ENCODE data around the gene EIF2B2.

EIF2B2 gene

DNA sequence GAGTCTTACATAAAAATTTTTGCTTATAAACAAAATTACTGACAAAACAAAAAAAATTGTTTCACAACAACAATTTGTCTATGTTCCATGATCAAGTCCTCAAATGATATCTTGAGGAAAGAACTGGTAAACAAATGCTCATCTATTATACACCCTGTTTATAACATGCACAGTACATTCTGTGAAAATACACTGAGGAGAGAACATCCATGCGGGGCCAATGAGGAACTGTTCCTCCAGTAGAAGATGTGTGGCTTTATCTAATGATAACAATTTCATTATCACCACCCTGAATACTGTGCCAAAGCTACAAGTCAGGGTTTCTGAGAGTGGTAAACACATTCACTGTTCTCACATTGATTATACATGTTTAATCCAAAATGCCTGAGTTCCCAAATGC, 37.8 kb downstream of the EIF2B2 start:
- in situ Hi-C loops (cut with HindIII; ENCODE audit: low sequenced_read_pairs), result no loop called here

DNA sequence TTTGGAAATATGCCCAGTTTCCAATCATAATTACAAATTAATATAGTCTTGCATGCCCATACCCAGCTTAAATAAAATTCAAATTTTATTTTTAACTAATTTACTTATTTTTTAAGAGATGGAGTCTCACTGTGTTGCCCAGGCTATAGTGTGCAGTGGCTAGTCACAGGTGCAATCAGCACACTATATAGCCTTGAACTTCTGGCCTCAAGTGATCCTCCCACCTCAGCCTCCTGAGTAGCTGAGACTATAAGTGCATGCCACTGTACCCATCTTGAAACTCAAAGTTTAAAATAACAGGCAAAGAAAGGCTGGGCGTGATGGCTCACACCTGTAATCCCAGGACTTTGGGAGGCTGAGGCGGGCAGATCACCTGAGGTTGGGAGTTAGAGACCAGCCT, 38.2 kb downstream of the EIF2B2 start:
- in situ Hi-C loops (cut with HindIII; ENCODE audit: low sequenced_read_pairs), result no loop called here

DNA sequence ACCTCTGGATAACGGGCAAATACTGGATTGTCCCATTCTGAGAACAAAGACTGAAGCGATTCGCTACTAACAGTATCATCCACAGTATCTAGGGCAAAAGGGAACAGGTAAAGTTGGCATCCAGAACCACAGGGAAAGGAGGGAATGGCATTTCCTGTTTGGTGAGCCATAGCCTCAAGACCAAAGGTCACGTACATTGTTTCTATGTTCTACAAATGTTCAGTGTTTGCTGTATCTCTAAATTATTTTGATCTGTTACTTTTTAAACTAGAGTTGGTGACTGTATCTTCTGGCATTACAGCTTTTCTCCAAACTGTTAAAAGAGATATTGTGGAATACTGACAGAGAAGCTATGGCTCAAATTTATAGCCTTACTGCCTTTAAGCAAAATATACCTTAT, 38.9 kb downstream of the EIF2B2 start:
- in situ Hi-C loops (cut with HindIII; ENCODE audit: low sequenced_read_pairs), result no loop called here

DNA sequence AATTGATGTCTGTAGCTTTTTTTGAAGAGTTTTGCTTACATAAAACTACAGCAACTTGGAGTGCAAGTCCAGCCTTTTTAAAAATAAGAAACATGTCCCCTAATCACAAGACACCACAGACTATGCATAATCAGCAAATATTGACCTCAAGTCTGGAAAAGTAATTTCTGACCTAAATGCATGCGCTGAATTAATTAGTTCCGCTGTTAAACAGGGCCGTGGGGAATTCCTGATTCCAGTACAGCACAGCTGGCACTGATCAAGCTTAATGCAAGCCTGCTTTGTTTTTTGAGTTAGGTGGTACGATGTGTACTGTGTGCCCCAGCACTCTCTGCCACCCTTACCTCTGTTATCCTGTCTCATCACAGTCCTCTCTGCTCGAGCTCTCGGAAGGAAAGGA, 39.3 kb downstream of the EIF2B2 start:
- in situ Hi-C loops (cut with HindIII; ENCODE audit: low sequenced_read_pairs), result no loop called here

DNA sequence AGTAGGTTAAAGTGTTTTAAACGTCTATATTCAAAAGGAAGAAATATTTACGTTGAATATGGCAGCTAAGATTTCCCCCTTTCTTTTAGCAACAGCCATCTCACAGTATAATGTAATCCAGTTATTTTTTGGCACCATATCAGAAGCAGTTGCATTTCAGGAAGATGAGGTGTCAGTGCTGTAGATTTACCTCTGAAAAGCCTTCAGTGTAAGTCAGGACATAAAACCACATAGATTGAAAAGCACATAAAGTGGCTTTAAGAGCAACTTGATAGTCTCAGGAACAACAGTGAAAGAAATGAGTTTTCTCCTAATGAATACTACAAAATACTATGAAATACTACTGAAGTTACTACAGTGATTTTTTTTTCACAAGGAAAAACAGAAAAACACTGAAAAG, 41.6 kb downstream of the EIF2B2 start:
- in situ Hi-C loops (cut with HindIII; ENCODE audit: low sequenced_read_pairs), result no loop called here

DNA sequence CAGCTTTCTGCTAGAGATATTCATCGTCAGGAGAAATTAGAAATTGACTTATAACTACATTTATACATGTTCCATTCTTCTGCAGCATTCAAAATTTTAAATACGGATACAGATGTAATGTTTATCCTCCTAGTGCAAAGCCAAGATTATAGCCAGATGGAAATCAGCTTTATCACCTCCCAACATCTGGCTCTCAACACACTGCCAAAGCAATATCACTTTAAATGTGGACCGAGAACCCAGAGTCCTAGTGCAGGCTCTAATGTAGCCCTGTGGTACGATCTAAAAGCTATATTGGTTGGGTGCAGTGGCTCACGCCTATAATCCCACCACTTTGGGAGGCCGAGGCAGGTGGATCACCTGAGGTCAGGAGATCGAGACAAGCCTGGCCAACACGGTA, 42.0 kb downstream of the EIF2B2 start:
- in situ Hi-C loops (cut with HindIII; ENCODE audit: low sequenced_read_pairs), result no loop called here

DNA sequence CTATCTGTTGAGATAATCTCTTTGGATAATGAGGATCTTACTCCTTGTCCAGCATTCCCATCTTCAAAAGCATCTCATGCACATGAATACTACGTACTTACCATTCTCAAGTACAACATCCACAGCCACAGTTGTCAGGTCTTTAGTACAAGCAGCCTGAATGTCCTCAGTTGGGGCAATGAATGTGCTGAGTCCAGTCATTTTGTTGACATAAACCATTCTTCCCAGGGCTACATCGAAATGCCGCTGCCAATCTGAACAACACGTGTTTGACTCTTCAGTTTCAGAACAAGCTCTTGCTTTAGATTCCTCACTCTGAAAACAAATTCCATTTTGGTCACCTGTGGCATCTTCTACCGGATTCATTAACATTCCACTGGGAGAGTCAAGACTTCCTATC, 43.6 kb downstream of the EIF2B2 start:
- in situ Hi-C loops (cut with HindIII; ENCODE audit: low sequenced_read_pairs), result no loop called here

DNA sequence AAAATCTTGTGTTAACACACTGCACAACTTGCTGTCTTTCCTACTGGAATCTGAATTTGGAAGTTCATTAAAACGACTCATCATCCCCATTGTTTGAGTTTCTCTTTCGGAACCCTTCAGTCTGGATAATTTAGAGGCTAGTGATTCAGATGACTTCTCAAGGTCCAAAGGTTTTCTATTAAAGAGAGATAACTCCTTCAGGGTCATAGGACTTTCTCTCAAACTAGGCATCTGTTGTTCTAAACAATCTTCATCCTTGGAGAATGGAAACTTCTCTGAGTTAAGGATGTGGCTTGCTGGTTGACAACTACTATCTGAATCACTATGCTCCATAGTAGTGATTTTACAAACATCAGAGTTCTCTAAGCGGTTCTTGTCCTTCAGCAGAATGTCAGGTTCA, 44.2 kb downstream of the EIF2B2 start:
- in situ Hi-C loops (cut with HindIII; ENCODE audit: low sequenced_read_pairs), result no loop called here

DNA sequence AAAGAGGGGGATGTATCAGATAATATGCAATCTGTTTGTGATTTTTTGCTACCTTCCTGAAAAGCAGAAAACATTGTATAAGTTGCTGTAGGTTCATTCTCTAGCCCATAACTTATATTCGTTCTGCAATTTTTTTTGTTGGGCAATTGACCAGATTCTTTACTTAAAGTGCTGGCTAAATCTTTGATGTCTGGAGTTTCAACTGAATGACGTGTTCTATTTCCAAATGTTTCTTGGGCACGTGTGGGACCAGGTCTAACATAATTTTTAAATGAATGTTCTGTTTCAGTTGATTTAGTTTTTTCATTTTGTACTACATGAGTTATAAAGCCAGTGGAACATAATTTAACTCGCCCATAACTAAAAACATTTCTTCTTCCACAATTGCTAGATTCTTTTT, 44.8 kb downstream of the EIF2B2 start:
- in situ Hi-C loops (cut with HindIII; ENCODE audit: low sequenced_read_pairs), result no loop called here

DNA sequence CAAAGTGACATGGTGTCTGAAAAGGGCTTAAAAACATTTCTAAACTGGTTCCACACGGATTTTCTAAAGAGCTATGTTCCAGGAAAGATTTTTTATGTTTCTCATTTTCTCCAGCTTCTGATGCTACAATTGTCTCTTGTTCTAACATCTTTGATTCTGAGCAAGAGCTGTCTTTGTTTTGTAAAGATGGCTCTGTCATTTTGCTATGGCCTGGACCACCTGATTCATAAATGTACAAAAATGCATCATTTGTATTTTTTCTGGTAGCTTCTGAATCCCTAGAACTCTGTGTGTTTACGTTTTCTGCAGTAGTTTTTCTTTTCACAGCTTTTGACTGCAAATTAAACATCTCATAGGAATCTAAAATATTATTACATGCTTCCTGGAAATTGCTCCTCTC, 45.4 kb downstream of the EIF2B2 start:
- in situ Hi-C loops (cut with HindIII; ENCODE audit: low sequenced_read_pairs), result no loop called here

DNA sequence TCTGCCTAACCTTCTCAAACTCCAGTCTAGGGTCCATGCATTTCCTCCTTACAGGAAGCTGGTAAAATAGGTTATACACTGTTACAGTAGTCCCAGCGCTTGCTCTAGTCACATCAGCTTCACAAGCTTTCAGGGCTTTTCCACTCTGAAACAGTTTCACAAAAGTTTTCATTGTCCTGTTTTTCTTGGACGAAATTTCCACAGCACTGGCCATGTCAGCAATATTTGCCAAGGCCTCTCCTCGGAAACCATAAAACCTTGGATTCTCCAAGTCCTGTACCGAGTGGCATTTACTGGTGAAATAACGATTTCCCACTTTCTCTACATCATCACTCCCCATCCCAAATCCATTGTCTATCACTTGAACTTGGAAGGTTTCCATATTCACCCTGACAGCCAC, 46.4 kb downstream of the EIF2B2 start:
- in situ Hi-C loops (cut with HindIII; ENCODE audit: low sequenced_read_pairs), result no loop called here

DNA sequence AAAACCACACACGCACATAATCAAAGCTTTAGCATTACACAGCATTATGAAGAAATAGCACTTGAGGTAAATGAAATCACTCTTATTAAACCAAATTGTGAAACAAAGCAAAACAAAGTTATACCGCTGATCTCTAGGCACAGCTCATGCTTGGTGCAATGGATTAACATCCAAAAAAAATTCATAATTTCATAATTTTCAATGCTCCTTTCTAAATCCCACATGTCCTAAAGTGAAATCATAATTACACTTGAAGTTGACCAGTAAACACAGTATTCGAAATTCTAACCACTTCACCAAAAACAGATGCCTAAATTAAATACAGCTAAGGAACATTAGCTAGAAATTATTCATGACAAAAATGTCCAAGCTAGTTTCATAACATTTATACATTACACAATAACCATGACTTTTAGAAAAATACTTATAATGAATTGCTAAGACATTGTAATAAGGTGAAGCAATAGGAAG, 47.0 kb downstream of the EIF2B2 start:
- in situ Hi-C loops (cut with HindIII; ENCODE audit: low sequenced_read_pairs), result no loop called here

DNA sequence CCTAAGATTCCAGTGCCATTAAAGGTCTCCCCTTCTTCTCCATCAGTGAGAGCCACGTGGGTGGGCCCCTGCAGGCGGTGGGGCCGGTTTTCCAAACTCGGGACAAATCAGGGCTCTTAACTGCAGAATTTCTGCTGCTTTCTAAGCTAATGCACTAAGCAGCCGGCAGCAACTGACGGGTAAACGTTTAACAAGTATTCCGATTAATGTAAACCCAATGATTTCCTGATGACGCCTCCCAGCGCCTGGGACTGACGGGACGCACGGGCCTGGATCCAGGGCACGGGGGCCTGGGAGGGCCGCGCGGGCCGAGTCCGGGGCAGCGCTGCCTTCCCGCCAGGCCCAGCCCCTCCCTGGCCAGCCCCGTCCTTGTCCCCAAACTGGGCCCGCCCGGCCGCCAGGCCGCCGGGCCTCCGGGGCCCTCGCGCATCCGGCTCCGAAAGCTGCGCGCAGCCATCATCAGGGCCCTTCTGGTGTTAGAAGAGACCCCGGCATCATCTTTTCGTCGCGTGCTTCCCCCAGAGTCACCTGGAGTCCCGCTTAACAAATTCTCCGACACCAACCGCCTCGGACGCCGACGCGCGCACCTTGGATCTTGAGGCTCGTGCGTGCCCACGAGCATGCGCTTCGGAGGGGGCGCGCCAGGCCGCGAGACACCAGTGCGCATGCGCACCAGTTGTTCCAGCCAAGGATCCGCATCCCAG, 48.3 kb downstream of the EIF2B2 start, which contains the start of gene MLH3:
Gene MLH3 (minus strand): TSS at position 616 of the 704 bp plus-strand sequence. CDS start 1,812 bp downstream, outside the sequence.
- in situ Hi-C loops (cut with HindIII; ENCODE audit: low sequenced_read_pairs), result no loop called here

DNA sequence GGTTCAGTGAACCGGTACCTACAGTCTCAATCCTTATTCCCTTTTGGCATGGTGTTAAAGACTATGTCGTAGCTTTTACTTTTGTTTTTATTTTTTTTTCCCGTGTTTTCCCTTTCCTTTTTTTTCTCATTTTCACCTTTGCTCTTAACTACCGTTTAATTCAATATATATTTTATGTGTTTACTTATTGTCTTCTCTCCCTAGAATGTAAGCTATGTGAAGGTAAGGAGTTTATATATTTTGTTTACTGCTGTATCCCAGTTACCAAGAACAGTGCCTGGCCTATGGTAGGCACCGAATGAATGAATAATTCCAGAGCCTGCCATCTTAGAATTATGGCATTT, 48.8 kb downstream of the EIF2B2 start:
- in situ Hi-C loops (cut with HindIII; ENCODE audit: low sequenced_read_pairs), result no loop called here

DNA sequence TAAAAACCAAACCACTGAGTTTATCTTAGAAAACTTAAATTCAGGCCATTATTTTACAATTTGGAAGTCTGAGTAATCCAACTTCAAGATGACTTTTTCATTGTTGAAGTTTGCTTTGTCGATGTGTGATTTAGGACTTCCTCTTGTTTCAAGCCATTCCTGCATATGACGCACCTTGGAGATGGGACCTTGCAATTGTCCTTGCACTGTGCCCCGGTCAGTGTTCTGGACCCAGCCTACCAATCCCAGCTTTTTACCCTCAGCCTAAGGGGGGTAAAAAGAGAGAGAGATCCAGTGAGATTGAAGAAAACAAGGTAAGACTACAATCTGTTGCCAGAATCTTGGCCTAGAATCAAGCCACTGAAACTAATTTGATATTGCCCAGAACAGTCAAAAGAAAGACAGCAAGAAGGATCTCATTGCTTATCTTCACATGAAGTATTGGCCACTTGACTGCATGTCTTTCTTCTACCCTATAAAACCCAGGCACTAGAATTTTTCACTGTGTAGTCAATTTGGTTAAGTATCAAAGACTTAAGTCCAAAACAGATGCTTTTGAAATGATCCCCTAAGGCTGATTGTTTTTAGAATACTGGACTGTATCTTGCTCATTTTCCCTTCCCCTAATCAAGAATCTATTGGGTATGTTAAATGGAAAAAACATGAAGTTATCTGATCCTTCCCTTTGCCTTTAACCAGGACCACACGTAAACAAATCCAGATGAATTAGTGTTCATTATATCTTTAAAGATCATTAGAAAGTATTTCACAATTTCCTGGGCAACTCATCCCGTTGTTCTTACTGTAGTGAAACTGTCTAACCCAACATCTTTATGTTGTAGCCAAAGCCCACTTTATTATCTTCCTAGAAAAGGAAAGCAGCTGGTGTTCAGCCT, 50.9 kb downstream of the EIF2B2 start:
- in situ Hi-C loops (cut with HindIII; ENCODE audit: low sequenced_read_pairs), result no loop called here

DNA sequence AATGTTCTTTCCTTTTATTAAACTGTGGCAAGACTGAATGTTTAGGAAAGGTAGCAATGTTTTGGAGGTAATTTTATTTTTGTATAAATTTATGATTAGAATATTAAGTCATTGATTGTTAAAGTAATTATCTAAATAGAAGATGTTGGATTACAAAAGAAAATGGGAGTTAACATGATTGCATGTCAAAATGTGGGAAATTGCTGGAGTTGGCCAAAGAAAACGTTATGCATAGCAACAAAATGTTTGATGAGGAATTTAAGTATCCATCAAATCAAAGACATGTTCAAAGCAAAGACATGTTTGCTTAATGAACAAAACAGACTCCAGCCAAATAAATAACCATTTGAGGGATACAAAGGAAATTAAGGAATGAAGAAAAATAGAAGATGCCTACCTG, 51.7 kb downstream of the EIF2B2 start:
- in situ Hi-C loops (cut with HindIII; ENCODE audit: low sequenced_read_pairs), result no loop called here

DNA sequence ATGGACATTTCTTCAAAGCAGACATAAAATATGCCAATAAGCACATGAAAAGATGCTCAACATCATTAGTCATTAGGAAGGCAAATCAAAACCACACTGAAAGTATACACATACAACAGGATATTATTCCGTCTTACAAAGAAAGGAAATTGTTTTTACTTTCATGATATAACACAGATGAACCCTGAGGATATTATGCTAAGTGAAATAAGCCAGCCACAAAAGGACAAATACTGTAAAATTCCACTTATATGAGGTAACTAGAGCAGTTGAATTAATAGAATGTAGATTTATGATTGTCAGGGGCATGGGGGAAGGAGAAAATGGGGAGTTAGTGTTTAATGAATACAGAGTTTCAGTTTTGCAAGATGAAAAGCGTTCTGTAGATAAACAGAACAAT, 56.9 kb downstream of the EIF2B2 start:
- in situ Hi-C loops (cut with HindIII; ENCODE audit: low sequenced_read_pairs), result no loop called here

DNA sequence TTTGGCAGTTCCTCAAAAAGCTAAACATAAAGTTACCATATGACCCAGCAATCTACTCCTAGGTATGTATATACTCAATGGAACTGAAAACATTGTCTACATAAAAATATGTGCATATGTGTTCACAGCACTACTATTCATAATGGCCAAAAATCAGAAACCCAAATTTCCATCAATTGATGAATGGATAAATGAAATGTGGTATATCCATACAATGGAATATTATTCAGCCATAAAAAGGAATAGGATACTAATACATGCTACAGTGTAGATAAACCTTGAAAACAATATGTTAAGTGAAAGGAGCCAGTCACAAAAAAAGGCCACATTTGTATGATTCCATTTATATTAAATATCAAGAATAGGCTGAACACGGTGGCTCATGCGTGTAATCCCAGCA, 57.7 kb downstream of the EIF2B2 start:
- in situ Hi-C loops (cut with HindIII; ENCODE audit: low sequenced_read_pairs), result no loop called here

Measured in endothelial cell of hepatic sinusoid (primary cell).